Small intestine (tissue), 7 donors: ENCODE data around the gene BTBD7. TPM values are rescaled to one million over a fixed set of nuclear protein-coding genes. Genes with fewer than 3 reads are reported as not detected.

Experiments
- DNase-seq, 2 donors: peaks; one replicate each; pipeline versions ENCODE4 v3.0.0 to v3.0.0-alpha.2; 2013
- FAIRE-seq: peaks from 2 replicates; lab custom pipeline; 2012; peaks lifted over from hg19 to GRCh38; lab: Jason Lieb, UNC
- H3K27ac ChIP-seq, 3 donors: one replicate each; pipeline ENCODE4 v1.5.1; 2013; ENCODE audit warnings: low read length in 2 of 3, mild to moderate bottlenecking in 2 of 3, control low read depth in 1 of 3, inconsistent platforms in 1 of 3, low read depth in 1 of 3, moderate library complexity in 1 of 3
- H3K27me3 ChIP-seq, 3 donors: one replicate each; pipeline ENCODE4 v1.6.1; 2013; ENCODE audit warnings: low read length in 3 of 3, inconsistent platforms in 1 of 3; ENCODE audit not compliant: control insufficient read depth in 3 of 3, insufficient read depth in 3 of 3
- H3K36me3 ChIP-seq, 3 donors: one replicate each; pipeline ENCODE4 v1.6.1; 2013; ENCODE audit warnings: low read length in 3 of 3, inconsistent platforms in 1 of 3, low read depth in 1 of 3, mild to moderate bottlenecking in 1 of 3, moderate library complexity in 1 of 3; ENCODE audit not compliant: control insufficient read depth in 3 of 3, insufficient read depth in 2 of 3
- H3K4me1 ChIP-seq, 3 donors: one replicate each; pipeline ENCODE4 v1.6.1; 2013; ENCODE audit warnings: low read length in 2 of 3, inconsistent platforms in 1 of 3, low read depth in 1 of 3, mild to moderate bottlenecking in 1 of 3, moderate library complexity in 1 of 3; ENCODE audit not compliant: control insufficient read depth in 3 of 3, insufficient read depth in 2 of 3
- H3K4me3 ChIP-seq, 3 donors: one replicate each; pipeline ENCODE4 v1.5.1; 2013; ENCODE audit warnings: low read length in 3 of 3, control low read depth in 1 of 3, inconsistent platforms in 1 of 3, low read depth in 1 of 3, mild to moderate bottlenecking in 1 of 3, moderate library complexity in 1 of 3
- H3K9me3 ChIP-seq, 2 donors: one replicate each; pipeline ENCODE4 v1.6.1; 2013; ENCODE audit warnings: low read depth in 1 of 2, low read length in 1 of 2; ENCODE audit not compliant: control insufficient read depth in 2 of 2, insufficient read depth in 1 of 2
- WGBS, 3 donors: extraction: QIAGEN DNeasy Blood & Tissue Kit; methylation state at CpG; one replicate each; pipeline ENCODE4 v1.1.7; 2013; 5-methylcytosine and 5-hydroxymethylcytosine counted together
- polyA plus RNA-seq, 4 donors: library from polyadenylated mRNA; stranded (reverse) in 3 of 4; unstranded in 1 of 4; fragments of 200-250 nt in 3 of 4; fragments of 120-200 nt in 1 of 4; gene quantifications; one replicate each; pipeline versions ENCODE4 v1.2.1 to v1.2.3, GENCODE V29; 2013
- donor health status: healthy with polysubstance abuse.
- donor health status: control.
- donor health status: control.
- donor health status: Bipolar disorder and iron deficiency.
- donor health status: healthy.

Gene BTBD7
- polyA plus RNA-seq, 4 donors: 9.5 to 40.2 (median 9.9) TPM

- DNase-seq: no peak
- H3K36me3 ChIP-seq: peaks cover 1 to 7% (median 3%) of the 10 kb centered on the region in 3 donors
- H3K4me3 ChIP-seq: no peak overlapping the region
- WGBS, 3 donors: 93 to 100% (median 100%) methylated on average over 1 of the region's 1 CpG
- no peaks in the 10 kb centered on the region for H3K4me1 ChIP-seq
- no peak for FAIRE-seq
- no peak overlapping the region for H3K27ac ChIP-seq
- H3K9me3 ChIP-seq: no peaks in the 10 kb centered on the region
- no peaks in the 10 kb centered on the region for H3K27me3 ChIP-seq
These were observed 64.4 kb downstream of the BTBD7 start for GRCh38 chr14:93268406-93268805.

- Histone ChIP-seq H3K36me3 (peaks cover 3 to 10% (median 3%) of the 10 kb centered on the region in 3 donors), H3K4me1 (no peaks in the 10 kb centered on the region), H3K27me3 (no peaks in the 10 kb centered on the region), H3K4me3 (no peak overlapping the region), H3K9me3 (no peaks in the 10 kb centered on the region), H3K27ac (no peak overlapping the region)
- no peak for FAIRE-seq
- no peak for DNase-seq
- 81 to 90% (median 83%) methylated on average over 3 of the region's 3 CpGs for WGBS, 3 donors
These were observed 65.6 kb downstream of the BTBD7 start for GRCh38 chr14:93267149-93267711.

GRCh38 chr14:93266127-93266526 is 66.7 kb downstream of the BTBD7 start:
- no peak for FAIRE-seq
- H3K27me3 ChIP-seq: no peaks in the 10 kb centered on the region

GRCh38 chr14:93263416-93263815 is 69.4 kb downstream of the BTBD7 start:
- no peaks in the 10 kb centered on the region for H3K4me1 ChIP-seq
- no peak overlapping the region for H3K4me3 ChIP-seq
- H3K27me3 ChIP-seq: no peaks in the 10 kb centered on the region
- no peaks in the 10 kb centered on the region for H3K9me3 ChIP-seq
- WGBS, 3 donors: 95 to 100% (median 100%) methylated on average over 1 of the region's 1 CpG
- peaks cover 3 to 17% (median 7%) of the 10 kb centered on the region in 3 donors for H3K36me3 ChIP-seq
- DNase-seq (no peak), FAIRE-seq (no peak)
- no peak overlapping the region for H3K27ac ChIP-seq

More at GRCh38 chr14:93266127-93266526, 66.7 kb downstream of the BTBD7 start:
- H3K9me3 ChIP-seq: no peaks in the 10 kb centered on the region
- no peak overlapping the region for H3K4me3 ChIP-seq
- 87 to 92% (median 89%) methylated on average over 6 of the region's 6 CpGs for WGBS, 3 donors
- H3K4me1 ChIP-seq: no peaks in the 10 kb centered on the region
- peaks cover 3 to 12% (median 5%) of the 10 kb centered on the region in 3 donors for H3K36me3 ChIP-seq
- no peak overlapping the region for H3K27ac ChIP-seq
- DNase-seq: no peak

- Histone ChIP-seq H3K9me3 (no peaks in the 10 kb centered on the region), H3K36me3 (peaks cover 3 to 17% (median 7%) of the 10 kb centered on the region in 3 donors), H3K27me3 (no peaks in the 10 kb centered on the region), H3K27ac (no peak overlapping the region), H3K4me3 (no peak overlapping the region), H3K4me1 (no peaks in the 10 kb centered on the region)
- FAIRE-seq (no peak), DNase-seq (no peak)
- 79 to 88% (median 84%) methylated on average over 2 of the region's 2 CpGs for WGBS, 3 donors
These were observed 70.4 kb downstream of the BTBD7 start for GRCh38 chr14:93262446-93262845.

- no peak for FAIRE-seq
- no peak for DNase-seq
- Histone ChIP-seq H3K36me3 (peaks cover 9 to 47% (median 23%) of the 10 kb centered on the region in 3 donors), H3K27me3 (no peaks in the 10 kb centered on the region), H3K27ac (no peak overlapping the region), H3K4me3 (no peak overlapping the region), H3K4me1 (no peaks in the 10 kb centered on the region), H3K9me3 (no peaks in the 10 kb centered on the region)
- WGBS, 3 donors: 93 to 100% (median 93%) methylated on average over 7 of the region's 7 CpGs
These were observed 83.6 kb downstream of the BTBD7 start for GRCh38 chr14:93249128-93249831.

GRCh38 chr14:93246534-93246933 is 86.3 kb downstream of the BTBD7 start:
- Histone ChIP-seq H3K4me3 (no peak overlapping the region), H3K27me3 (no peaks in the 10 kb centered on the region), H3K27ac (peak overlapping the region in 1 of 3 donors; percentile 2), H3K4me1 (no peaks in the 10 kb centered on the region), H3K36me3 (peaks cover 19 to 52% (median 28%) of the 10 kb centered on the region in 3 donors), H3K9me3 (no peaks in the 10 kb centered on the region)
- DNase-seq (no peak), FAIRE-seq (no peak)

- FAIRE-seq: no peak
- no peak overlapping the region for H3K4me3 ChIP-seq
These were observed 86.9 kb downstream of the BTBD7 start for GRCh38 chr14:93245764-93246420.

More at GRCh38 chr14:93245764-93246420, 86.9 kb downstream of the BTBD7 start:
- 83 to 91% (median 87%) methylated on average over 10 of the region's 10 CpGs for WGBS, 3 donors
- peak overlapping the region in 1 of 3 donors; percentile 22 for H3K27ac ChIP-seq
- H3K36me3 ChIP-seq: peaks cover 22 to 56% (median 31%) of the 10 kb centered on the region in 3 donors
- peak in 1 of 2 donors; percentile 10 for DNase-seq
- H3K27me3 ChIP-seq: no peaks in the 10 kb centered on the region
- no peaks in the 10 kb centered on the region for H3K9me3 ChIP-seq
- H3K4me1 ChIP-seq: no peaks in the 10 kb centered on the region
